Right lobe of liver (tissue), 6 donors: ENCODE results near the gene YARS1. TPM values are rescaled to one million over a fixed set of nuclear protein-coding genes. Genes with fewer than 3 reads are reported as not detected.

ENCODE experiments used
- ATAC-seq, 4 donors: fragments of 200-7000 bp; cut with Tn5 transposase; one replicate each; pipeline ENCODE4 v1.9.1; 2020; ENCODE audit warnings: mild to moderate bottlenecking in 4 of 4, moderate library complexity in 4 of 4
- DNase-seq, 3 donors: peaks; one replicate each; pipeline ENCODE4 v3.0.0-alpha.2; 2020
- H3K27ac ChIP-seq, 3 donors: fragments of 200-600 bp; one replicate each; pipeline ENCODE4 v1.8.0; 2022
- H3K27me3 ChIP-seq, 2 donors: fragments of 200-600 bp; one replicate each; pipeline ENCODE4 v1.8.0; 2022
- H3K36me3 ChIP-seq, 4 donors: fragments of 200-600 bp; sonication (generic) in 1 of 4; one replicate each; pipeline versions ENCODE4 v1.5.1 to v1.8.0; 2017 to 2022; ENCODE audit warnings: control low read depth in 1 of 4
- H3K4me1 ChIP-seq, 4 donors: fragments of 200-600 bp; sonication (generic) in 1 of 4; one replicate each; pipeline versions ENCODE4 v1.5.1 to v1.8.0; 2017 to 2022; ENCODE audit warnings: control low read depth in 1 of 4
- H3K4me3 ChIP-seq, 3 donors: fragments of 200-600 bp; one replicate each; pipeline ENCODE4 v1.8.0; 2022
- H3K9me3 ChIP-seq, 4 donors: fragments of 200-600 bp; sonication (generic) in 1 of 4; one replicate each; pipeline versions ENCODE4 v1.5.1 to v1.8.0; 2017 to 2022; ENCODE audit warnings: control low read depth in 1 of 4
- POLR2A ChIP-seq: fragments of 450-650 bp; IDR thresholded peaks from one replicate; pipeline ENCODE4 v1.6.1; 2017; ENCODE audit warnings: antibody characterized with exemption, mild to moderate bottlenecking
- WGBS: methylation state at CpG from one replicate; pipeline ENCODE4 v1.1.6; 2018; ENCODE audit warnings: low coverage, low lambda C conversion rate; ENCODE audit not compliant: insufficient coverage; ENCODE audit errors: missing lambda C conversion rate; 5-methylcytosine and 5-hydroxymethylcytosine counted together
- intact Hi-C, 2 donors: fragments of 100-400 bp; cut with DNase I; formaldehyde crosslinking; loops; one replicate each; pipeline versions ENCODE4 v1.11.2 to v1.14.1; 2022
- long read RNA-seq: library from polyadenylated mRNA; unstranded; transcript quantifications from one replicate; pipeline ENCODE4 v2.0.0, GENCODE V29; 2019
- total RNA-seq, 6 experiments: library from RNA; depleted of rRNA in 2 of 6; stranded (reverse); fragments of >200 nt in 2 of 6; fragmentation: NEBNext Ultra II Directional in 3 of 6; extraction: Animal tissue kit (Norgen Biotek cat#: 25700) in 3 of 6; gene quantifications; one replicate each; pipeline versions ENCODE4 v1.1.0 to v1.2.4, GENCODE V29; 2016 to 2023
- TF ChIP-seq, protein P1 (sequence below), 4 donors: fragments of 200-600 bp in 3 of 4; fragments of 450-650 bp in 1 of 4; IDR thresholded peaks; one replicate each; pipeline versions ENCODE4 v1.5.1 to v1.8.0; 2016 to 2022; ENCODE audit warnings: antibody characterized with exemption in 4 of 4, mild to moderate bottlenecking in 2 of 4
- donor health status: DM: no; HTN: yes; CAD: no.
- donor health status: DM: no; HTN: no; CAD: no.
- donor health status: DM: no; HTN: no; CAD: no.
- donor health status: DM: no; HTN: yes; CAD: no.
- donor health status: DM: no; HTN: yes; CAD: no.

YARS1 gene
- total RNA-seq: 10 to 100 TPM; 37.4 to 84.3 (median 53.5) TPM
- long read RNA-seq, partial matches to known transcripts: 2 of 9 reads
- long read RNA-seq, other reads (novel, unspliced or antisense): 3 of 9 reads

DNA sequence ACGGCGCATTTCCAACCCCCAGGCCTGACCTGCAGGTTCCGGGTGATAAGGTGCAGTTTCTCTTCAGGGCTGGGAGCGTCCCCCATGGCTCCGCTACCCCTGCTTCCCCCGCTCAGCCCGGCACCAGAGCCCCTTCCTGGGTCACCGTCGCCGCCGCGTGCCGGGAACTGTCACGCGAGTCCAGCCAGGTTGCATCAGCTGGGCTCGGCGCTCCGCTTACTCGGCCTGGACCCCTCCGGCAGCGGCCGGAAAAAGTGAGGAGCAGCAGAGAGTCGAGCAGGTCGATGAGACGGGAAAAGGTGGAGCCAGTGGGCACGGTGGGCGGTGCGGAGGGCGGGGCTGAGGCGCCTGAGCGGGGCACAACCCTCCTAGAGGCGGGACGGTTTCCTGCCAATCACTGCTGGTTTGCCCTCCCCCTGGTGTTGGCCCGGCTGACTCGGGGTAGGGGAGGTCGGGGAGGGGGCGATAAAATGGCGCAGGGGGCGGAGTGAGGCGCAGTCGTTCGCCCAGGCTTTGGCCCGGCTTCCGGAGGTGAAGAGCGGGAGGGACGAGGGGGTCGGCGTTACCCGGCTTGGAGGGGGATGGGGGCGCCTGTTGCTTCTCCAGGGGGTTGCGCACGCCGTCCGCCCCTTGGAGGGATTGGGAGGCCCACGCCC is at the start of gene YARS1, which contains the start of gene S100PBP:
Gene YARS1, minus strand, starts transcription at position 200 of the 656 bp plus-strand sequence. Its CDS starts 114 bp downstream, at position 86.
Gene S100PBP, plus strand, starts transcription at position 495 of the 656 bp plus-strand sequence. CDS start 8,447 bp downstream, outside the sequence.
- Histone ChIP-seq H3K27ac (peak within 1 kb of the TSS; percentile 90 to 94 (median 94)), H3K4me1 (peaks cover 0 to 29% (median 15%) of the 10 kb centered on the region in 4 donors), H3K36me3 (no peaks in the 10 kb centered on the region), H3K4me3 (peak within 1 kb of the TSS; percentile 86 to 98 (median 90)), H3K27me3 (no peaks in the 10 kb centered on the region), H3K9me3 (no peaks in the 10 kb centered on the region)
- DNase-seq (peak; percentile 99 to 100 (median 100)), ATAC-seq (peak; percentile 93 to 98 (median 95))
- WGBS: 0% methylated on average over 12 of the region's 55 CpGs
- intact Hi-C loops: no loop called here
- TF ChIP-seq, protein P1, sequence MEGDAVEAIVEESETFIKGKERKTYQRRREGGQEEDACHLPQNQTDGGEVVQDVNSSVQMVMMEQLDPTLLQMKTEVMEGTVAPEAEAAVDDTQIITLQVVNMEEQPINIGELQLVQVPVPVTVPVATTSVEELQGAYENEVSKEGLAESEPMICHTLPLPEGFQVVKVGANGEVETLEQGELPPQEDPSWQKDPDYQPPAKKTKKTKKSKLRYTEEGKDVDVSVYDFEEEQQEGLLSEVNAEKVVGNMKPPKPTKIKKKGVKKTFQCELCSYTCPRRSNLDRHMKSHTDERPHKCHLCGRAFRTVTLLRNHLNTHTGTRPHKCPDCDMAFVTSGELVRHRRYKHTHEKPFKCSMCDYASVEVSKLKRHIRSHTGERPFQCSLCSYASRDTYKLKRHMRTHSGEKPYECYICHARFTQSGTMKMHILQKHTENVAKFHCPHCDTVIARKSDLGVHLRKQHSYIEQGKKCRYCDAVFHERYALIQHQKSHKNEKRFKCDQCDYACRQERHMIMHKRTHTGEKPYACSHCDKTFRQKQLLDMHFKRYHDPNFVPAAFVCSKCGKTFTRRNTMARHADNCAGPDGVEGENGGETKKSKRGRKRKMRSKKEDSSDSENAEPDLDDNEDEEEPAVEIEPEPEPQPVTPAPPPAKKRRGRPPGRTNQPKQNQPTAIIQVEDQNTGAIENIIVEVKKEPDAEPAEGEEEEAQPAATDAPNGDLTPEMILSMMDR (IDR thresholded peaks at IDR 0.05): peak in 1 of 4 donors; percentile 26
- TF ChIP-seq POLR2A: peak; percentile 77

DNA sequence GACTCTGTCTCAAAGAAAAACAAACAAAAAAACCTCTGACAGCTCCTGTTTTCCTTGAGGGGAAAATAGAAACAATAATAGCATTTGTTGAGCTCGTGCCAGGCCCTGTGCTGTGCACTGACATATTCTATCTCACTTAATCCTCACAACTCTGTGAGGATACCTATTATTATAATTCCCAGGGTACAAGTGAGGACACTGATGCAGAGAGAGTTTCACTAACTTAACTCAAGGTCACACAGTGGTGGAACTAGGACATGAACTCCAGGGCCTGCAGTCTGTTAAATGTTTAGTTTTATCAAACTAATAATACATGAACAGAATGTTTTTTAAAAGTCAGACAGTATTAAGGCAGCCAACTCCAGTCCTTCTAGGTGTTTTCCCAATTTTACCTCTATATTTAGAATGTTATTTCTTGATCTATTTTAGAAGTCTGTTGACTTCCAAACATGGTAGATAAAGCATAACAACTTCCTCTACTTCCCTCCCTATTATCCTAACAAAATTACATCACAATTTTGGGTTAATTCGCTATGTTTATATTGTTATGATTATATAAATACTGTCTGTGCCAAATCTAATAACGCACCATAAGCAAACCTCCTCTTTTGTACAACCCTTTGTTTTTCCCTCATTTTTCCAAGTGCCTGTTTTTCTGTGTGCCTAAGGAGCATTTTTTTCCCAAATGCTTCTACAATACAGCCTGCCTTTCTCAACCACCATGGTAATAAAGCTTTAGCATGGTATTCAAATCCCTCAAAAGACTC is 48.7 kb upstream of the YARS1 start:
- H3K4me3 ChIP-seq: no peak overlapping the region
- 35% methylated on average over 3 of the region's 3 CpGs for WGBS
- H3K27me3 ChIP-seq: no peaks in the 10 kb centered on the region
- intact Hi-C loops: no loop called here
- H3K4me1 ChIP-seq: peaks cover 0 to 24% (median 7%) of the 10 kb centered on the region in 4 donors
- TF ChIP-seq, protein P1 (IDR thresholded peaks at IDR 0.05): no peak
- no peak for TF ChIP-seq POLR2A
- DNase-seq (no peak), ATAC-seq (no peak)
- H3K9me3 ChIP-seq: no peaks in the 10 kb centered on the region
- no peaks in the 10 kb centered on the region for H3K36me3 ChIP-seq
- H3K27ac ChIP-seq: peak overlapping the region in 2 of 3 donors; percentile 79 to 97

DNA sequence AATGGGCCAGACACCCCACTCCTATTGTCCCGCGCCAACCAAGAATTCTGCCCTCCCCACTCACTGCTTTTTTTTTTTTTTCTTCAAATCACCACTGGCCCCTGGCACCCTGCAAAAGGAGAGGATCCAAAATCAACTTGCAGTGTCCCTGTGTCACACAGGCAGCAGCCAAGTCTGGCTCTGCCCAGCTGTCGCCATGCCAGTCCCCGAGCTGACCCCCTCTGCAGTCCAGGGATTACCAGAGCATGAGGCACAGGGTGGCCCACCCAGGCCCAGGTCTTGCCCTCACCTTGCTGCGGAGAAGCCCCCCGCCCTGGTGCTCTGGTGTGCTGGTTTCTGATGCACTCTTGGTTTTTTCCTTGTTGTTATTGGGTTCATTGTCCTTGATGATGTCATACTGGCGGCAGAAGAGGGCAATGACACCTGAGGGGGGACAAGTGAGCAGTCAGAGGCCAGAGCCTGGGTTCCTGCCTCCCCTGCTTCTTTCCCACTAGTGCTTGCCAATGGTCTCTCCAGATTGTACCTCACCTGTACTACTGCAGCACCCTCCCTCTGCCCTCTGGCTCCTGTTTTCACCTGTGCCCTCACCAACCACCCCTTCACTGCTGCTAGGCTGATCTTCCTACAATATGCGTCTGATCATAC is 47.3 kb upstream of the YARS1 start:
- Histone ChIP-seq H3K4me1 (peaks cover 0 to 24% (median 5%) of the 10 kb centered on the region in 4 donors), H3K4me3 (peak overlapping the region in 2 of 3 donors; percentile 24 to 47), H3K9me3 (no peaks in the 10 kb centered on the region), H3K27me3 (no peaks in the 10 kb centered on the region), H3K36me3 (no peaks in the 10 kb centered on the region), H3K27ac (peak overlapping the region; percentile 69 to 97 (median 79))
- ATAC-seq (peak; percentile 89 to 94 (median 93)), DNase-seq (peak; percentile 69 to 89 (median 89))
- TF ChIP-seq, protein P1 (IDR thresholded peaks at IDR 0.05): no peak
- no peak for TF ChIP-seq POLR2A
- intact Hi-C loops: no loop called here
- WGBS: 30% methylated on average over 7 of the region's 8 CpGs

DNA sequence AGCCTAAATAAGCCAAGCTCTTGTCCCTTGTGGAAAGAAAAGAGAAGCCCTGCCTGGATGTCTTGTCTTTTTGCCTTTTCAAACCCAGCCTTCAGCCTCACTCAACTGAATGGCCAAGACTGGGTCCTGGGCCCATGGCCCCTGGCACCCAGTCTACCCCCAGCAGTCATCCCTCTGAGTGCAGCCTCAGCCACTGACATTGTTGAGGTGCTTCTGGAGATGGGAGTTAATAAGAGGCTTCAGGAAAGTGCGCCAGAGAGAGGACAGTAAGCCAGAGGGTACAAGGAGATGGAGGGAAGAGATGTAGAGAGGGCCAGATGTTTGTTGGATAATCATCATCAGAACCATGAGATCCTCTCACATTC is 46.7 kb upstream of the YARS1 start:
- Histone ChIP-seq H3K9me3 (no peaks in the 10 kb centered on the region), H3K4me1 (peaks cover 0 to 24% (median 5%) of the 10 kb centered on the region in 4 donors), H3K27ac (peak overlapping the region in 2 of 3 donors; percentile 79 to 97), H3K27me3 (no peaks in the 10 kb centered on the region), H3K36me3 (no peaks in the 10 kb centered on the region), H3K4me3 (no peak overlapping the region)
- DNase-seq (no peak), ATAC-seq (no peak)
- intact Hi-C loops: no loop called here
- TF ChIP-seq, protein P1 (IDR thresholded peaks at IDR 0.05): no peak
- TF ChIP-seq POLR2A: no peak
- WGBS: 71% methylated on average over 1 of the region's 1 CpG
